Hematopoietic multipotent progenitor cell treated with erythropoietin and hydrocortisone succinate and interleukin-3 and kit ligand, for 6 days (in vitro differentiated cells): ENCODE measurements around the gene SLC35E4.
"Not testable (repeated sequence)": the region's sequence is repeated elsewhere in the genome, so short reads cannot be mapped to it uniquely, and the experiment has no call there.

Experiments
- DNase-seq: peaks from one replicate; pipeline ENCODE4 v3.0.0-alpha.2; 2015

The SLC35E4 gene

DNA sequence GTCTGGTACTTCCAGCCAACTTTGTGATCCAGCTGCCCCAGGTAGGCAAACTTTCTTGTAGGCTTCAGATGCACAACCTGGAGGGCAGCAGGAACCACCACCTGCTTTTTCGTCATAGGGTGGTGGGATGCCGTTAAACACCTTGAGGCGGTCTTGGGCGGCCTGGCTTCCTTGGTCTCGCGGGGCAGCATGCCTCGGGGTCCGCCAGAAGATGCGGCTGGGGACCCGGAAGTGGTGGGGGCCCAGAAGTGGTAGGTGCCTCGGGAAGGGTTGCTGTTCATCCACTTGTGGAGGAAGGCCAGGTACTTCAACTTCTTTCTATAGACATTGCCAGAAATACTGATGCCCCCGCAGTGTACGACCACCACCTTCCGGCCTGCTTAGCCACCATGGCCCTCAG, 18.8 kb downstream of the SLC35E4 start:
- no peak for DNase-seq

- DNase-seq, result no peak
These were observed 20.0 kb downstream of the SLC35E4 start for GRCh38 chr22:30655532-30655931.

DNA sequence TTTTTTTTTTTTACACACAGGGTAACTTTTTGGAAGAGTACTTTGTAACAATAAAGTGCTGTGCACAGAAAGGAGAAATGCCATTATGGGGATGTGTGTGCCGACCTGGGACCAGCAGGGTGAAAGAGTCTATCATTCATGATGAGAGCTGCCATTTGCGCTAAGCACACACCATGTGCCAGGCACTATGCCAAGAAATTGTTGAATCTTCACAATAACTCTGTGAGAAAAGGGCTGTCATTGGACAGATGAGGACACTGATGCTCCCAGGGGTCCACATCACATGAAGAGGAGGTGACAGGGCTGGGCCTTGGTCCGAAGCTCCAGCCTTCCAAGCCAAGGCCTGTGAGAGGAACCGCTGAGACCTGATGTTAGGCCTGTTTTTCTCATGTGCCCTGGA, 26.5 kb downstream of the SLC35E4 start:
- DNase-seq, result no peak

- DNase-seq, result no peak
These were observed 29.2 kb downstream of the SLC35E4 start for GRCh38 chr22:30664798-30665197.

- DNase-seq, result no peak
These were observed 29.7 kb downstream of the SLC35E4 start for GRCh38 chr22:30665266-30665665.

- DNase-seq, result no peak
These were observed 30.2 kb downstream of the SLC35E4 start for GRCh38 chr22:30665786-30666185.

DNA sequence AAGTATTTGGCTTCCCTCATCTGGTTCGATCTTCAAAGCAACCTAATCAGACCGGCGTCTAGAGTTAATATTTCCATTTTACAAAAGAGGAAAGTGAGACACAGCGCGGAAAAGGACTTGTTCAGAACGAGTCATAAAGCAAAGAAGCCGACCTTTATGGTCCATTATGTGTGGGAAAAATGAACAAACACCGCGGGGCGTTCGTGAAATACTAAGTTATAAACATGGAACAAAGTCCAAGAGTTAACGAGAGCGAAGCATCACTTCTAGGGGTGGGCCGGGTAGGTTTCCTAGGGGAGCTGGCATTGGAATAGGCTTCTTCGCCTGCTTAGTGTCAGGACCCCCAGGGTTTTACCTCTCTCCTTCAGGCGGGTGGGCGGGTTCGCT, 31.5 kb downstream of the SLC35E4 start:
- peak; percentile 28 for DNase-seq

- peak; percentile 95 for DNase-seq
These were observed 32.2 kb downstream of the SLC35E4 start, which contains the start of gene DUSP18 for GRCh38 chr22:30667494-30668385. Gene DUSP18 (minus strand): TSS chr22:30667875. CDS start chr22:30664003, 3,872 bp downstream.

- no peak for DNase-seq
These were observed 32.8 kb downstream of the SLC35E4 start for GRCh38 chr22:30668386-30668710.

GRCh38 chr22:30671071-30671470, 35.5 kb downstream of the SLC35E4 start:
- DNase-seq, result no peak

GRCh38 chr22:30673136-30673535, 37.6 kb downstream of the SLC35E4 start:
- DNase-seq, result peak; percentile 80

DNA sequence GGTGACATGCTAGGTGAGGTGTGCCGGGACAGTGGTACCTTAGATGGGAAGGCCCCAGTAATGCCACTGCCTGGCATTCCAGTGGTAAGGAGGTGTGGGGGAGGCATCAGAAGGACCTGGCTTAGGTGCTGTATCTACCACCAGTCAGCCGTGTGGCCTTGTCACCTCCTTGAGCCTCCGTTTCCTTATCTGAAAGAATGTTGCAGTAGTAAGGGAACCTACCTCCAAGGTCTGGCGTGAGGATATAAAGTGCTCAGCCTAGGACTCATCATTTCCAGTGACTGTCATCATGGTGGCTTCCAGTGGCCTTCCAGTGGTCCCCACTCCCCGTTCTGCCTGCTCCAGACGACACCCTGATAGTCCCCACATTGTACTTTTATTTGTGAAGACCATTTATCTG, 38.9 kb downstream of the SLC35E4 start:
- no peak for DNase-seq

GRCh38 chr22:30675436-30675835, 39.9 kb downstream of the SLC35E4 start:
- peak; percentile 60 for DNase-seq

GRCh38 chr22:30676565-30676964, 41.0 kb downstream of the SLC35E4 start:
- not testable (repeated sequence) for DNase-seq

DNA sequence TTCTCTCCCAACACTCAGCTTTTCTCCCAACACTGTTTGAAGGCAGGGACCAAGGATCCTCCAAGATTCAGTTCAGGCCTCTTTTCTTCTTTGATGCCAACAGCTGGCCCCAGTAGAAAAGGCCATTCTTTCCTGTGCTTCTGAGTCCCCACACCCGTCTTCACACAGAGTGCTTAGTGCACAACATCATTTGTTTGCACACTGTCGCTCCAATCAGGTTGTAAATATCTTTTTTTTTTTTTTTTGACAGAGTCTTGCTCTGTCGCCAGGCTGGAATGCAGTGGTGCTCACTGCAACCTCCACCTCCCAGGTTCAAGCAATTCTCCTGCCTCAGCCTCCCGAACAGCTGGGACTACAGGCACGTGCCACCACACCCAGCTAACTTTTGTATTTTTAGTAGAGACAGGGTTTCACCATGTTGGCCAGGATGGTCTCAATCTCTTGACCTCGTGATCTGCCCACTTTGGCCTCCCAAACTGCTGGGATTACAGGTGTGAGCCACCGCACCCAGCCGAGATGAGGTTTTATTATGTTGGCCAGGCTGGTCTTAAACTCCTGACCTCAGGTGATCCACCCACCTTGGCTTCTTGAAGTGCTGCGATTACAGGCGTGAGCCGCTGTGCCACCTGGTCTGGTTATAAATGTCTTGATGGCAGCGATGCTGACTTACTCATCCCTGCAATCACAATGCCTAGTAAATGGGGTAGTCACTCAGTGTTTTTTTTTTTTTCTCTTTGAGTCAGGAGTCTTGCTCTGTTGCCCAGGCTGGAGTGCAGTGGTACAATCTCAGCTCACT, 44.5 kb downstream of the SLC35E4 start:
- not testable (repeated sequence) for DNase-seq

DNA sequence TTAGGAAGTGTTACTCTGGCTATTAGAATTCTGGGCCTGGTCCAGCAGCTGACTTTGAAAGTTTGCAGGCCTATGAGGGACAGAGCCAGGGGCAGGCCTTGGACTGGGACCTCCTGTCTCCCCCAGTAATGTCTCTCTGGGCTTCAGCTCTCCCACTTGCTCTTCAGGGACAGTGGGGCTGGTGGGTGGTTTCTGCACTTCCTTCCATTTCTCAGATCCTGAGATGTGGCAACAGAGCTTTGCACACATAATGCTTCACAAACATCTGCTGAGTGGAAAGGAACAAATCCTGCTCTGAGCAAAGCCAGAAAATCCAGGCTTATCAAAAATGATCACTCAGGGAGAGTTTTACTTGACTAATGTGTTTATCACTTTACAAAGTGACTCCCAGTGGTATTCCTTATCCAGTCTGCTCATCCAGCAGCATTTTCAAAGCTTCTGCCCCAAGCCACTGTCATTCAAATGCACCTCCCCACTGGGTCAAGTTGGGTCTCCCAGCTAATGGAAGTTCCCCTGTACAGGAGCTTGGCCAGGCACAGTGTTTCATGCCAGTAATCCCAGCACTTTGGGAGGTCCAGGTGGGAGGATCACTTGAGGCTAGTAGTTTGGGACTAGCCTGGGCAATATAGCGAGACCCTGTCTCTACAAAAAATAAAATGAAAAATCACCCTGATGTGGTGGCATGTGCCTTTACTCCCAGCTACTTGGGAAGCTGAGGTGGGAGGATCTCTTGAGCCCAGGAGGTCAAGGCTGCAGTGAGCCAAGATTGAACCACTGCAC, 45.6 kb downstream of the SLC35E4 start:
- DNase-seq, result no peak

GRCh38 chr22:30681831-30682230, 46.2 kb downstream of the SLC35E4 start:
- DNase-seq, result no peak

- no peak for DNase-seq
These were observed 49.6 kb downstream of the SLC35E4 start for GRCh38 chr22:30685178-30685577.

- DNase-seq, result no peak
These were observed 51.8 kb downstream of the SLC35E4 start for GRCh38 chr22:30687358-30687757.

DNA sequence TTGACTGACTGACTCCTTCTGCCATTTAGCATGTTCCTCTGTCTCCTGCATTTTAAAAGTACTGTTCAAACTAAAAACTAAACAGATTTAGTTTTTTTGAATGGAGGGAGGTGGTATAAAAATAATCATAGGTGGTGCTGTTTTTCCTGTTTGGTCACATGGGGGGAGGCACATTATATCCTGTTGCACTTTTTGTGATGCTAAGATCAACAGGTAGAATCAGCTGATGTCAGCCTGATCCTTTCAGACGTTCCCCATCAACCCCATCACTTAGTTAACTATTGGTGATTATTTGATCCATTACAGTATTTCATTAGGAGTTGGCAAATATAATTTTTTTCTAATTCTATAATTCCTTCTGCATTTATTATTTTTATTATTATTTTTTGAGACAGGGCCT, 54.0 kb downstream of the SLC35E4 start:
- no peak for DNase-seq

- no peak for DNase-seq
These were observed 55.6 kb downstream of the SLC35E4 start for GRCh38 chr22:30691204-30691603.

GRCh38 chr22:30694171-30694639, 58.6 kb downstream of the SLC35E4 start:
- peak; percentile 63 for DNase-seq
